GM19239 (cell line): ENCODE measurements around the gene IQGAP1.

Experiments
- DNase-seq: peaks from one replicate; pipeline ENCODE4 v3.0.0; 2011; ENCODE audit warnings: low spot score; ENCODE audit not compliant: insufficient read length
- FAIRE-seq: peaks from 2 replicates; lab custom pipeline; 2011; peaks lifted over from hg19 to GRCh38; lab: Jason Lieb, UNC

The IQGAP1 gene

GRCh38 chr15:90427185-90427584 is 39.1 kb downstream of the IQGAP1 start:
- FAIRE-seq: no peak
- no peak for DNase-seq

DNA sequence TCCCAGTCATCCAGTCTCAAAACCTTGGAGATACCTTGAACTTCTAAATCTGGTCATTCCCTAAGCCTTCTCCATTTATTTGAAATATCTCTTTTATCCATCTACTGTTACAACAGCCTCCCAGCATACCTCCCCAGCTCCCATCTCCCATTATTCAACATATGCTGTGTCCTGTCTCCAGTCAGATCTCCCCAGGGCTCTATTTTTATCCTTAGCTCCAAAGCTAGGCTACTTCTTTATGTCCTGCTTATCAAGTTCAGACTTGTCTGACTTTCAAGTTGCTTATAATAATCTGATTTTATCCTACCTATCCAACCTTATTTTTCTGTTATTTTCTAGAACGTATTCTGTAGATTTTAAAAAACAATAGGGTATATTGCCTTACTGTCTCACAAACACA is 44.2 kb downstream of the IQGAP1 start:
- DNase-seq: no peak
- no peak for FAIRE-seq

GRCh38 chr15:90435652-90436337 is 47.8 kb downstream of the IQGAP1 start:
- no peak for DNase-seq
- no peak for FAIRE-seq

DNA sequence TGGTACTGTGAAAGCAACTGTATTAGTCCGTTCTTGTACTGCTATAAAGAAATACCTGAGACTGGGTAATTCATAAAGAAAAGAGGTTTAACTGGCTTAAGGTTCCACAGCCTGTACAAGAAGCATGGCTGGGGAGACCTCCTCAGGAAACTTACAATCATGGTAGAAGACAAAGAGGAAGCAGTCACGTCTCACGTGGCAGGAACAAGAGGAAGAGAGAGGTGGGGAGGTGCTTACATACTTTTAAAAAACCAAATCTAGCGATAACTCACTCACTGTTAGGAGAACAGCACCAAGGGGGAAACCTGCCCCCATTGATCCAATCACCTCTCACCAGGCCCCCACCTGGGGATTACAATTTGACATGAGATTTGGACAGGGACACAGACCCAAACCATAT is 48.9 kb downstream of the IQGAP1 start:
- FAIRE-seq (no peak), DNase-seq (no peak)

DNA sequence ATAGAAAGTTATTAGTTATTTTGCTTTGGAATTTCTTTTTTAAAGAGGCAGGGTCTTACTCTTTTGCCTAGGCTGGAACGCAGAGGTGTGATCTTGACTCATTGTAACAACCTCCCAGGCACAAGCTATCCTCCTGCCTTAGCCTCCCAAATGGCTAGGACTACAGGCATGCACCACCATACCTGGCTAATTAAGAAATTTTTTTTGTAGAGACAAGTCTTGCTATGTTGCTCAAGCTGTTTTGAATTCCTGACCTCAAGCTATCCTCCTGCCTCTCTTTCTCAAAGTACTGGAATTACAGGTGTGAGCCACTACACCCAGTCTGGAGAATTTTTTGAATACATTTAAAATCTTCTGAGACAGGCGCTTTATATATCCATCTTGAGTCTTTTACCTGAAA is 49.5 kb downstream of the IQGAP1 start:
- FAIRE-seq (no peak), DNase-seq (no peak)

- DNase-seq (no peak), FAIRE-seq (no peak)
Measured at GRCh38 chr15:90439946-90440345, 51.9 kb downstream of the IQGAP1 start.

GRCh38 chr15:90441027-90441426 is 53.0 kb downstream of the IQGAP1 start:
- no peak for FAIRE-seq
- DNase-seq: no peak

DNA sequence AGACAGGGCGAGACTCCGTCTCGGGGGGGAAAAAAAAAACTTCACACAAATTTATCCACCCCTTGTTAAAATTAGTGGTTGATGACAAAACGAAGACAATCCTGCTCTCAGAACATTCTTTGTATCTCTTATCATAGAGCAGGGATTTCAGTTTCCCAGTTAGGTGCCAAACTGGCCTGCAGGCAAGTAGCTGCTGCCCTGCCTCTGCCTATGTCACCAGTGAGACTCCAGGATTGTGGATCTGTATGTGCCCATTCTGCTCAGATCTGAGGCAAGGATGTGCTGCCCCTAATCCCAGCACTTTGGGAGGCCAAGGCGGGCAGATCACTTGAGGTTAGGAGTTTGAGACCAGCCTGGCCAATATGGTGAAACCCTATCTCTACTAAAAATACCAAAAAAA is 54.4 kb downstream of the IQGAP1 start:
- FAIRE-seq: no peak
- DNase-seq: no peak

- DNase-seq: no peak
- FAIRE-seq: no peak
Measured at GRCh38 chr15:90449206-90449735, 61.2 kb downstream of the IQGAP1 start.

DNA sequence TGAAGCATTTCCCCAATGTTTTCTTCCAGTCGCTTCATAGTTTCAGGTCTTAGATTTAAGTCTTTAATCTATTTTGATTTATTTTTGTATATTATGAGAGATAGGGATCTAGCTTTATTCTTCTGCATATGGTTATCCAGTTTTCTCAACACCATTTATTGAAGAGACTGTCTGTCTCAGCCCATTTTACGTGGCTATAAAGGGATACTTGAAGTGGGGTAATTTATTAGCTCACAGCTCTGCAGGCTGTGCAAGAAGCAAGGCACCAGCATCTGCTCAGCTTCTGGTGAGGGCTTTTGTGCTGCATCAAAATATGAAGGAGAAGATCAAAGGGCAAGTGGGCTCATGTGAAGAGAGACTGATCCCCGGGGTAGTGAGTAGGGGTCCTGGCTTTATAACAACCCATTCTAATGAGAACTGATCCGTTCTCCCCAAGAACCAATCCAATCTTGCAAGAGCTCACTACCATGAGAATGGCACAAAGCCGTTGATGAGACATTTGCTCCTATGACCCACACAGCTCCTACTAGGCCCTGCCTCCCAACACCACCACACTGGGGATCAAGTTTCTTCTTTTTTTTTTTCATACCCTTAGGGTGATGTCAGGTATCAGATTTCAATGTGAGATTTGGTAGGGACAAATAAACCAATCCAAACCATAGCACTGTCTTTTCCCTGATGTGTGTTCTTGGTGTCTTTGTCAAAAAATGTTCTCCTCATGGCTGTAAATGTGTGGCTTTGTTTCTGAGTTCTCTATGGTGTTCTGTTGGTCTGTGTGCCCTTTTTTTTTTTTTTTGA is 63.2 kb downstream of the IQGAP1 start:
- DNase-seq (no peak), FAIRE-seq (no peak)

- FAIRE-seq (no peak), DNase-seq (no peak)
Measured at GRCh38 chr15:90456236-90456635, 68.2 kb downstream of the IQGAP1 start.

DNA sequence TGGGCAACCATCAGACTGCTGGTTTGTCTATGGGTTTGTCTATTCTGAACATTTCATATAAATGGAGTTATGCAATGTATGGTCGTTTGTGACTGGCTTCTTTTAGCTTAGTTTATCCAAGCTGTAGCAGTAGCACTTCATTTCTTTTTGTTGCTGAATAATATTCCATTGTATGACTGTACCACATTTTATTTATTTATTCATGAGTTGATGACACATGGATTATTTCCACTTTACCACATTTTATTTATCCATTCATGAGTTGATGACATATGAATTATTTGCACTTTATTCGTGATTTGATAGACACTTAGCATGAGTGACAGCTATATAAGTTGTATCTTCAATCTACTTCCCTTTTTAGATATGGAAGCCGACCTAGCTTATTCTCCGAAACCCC is 70.0 kb downstream of the IQGAP1 start:
- no peak for FAIRE-seq
- DNase-seq: no peak

DNA sequence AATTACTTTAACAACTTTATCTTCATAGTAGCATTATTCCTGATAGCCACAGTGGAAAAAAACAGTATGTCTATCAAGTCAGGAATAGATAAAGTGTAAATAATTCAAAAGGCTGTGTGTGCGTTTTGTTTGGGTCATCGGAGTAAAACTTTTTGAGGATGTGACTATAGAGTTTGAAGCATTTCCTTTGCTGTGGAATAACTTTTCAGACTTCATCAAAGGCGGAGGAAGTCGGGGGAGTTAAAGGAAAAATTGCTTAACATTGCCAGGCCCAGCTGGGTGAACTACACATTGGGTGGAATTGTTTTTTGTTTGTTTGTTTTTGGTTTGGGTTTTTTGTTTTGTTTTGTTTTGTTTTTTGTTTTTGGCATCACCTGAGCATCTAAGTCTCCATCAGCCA is 71.3 kb downstream of the IQGAP1 start:
- DNase-seq: no peak
- FAIRE-seq: no peak

DNA sequence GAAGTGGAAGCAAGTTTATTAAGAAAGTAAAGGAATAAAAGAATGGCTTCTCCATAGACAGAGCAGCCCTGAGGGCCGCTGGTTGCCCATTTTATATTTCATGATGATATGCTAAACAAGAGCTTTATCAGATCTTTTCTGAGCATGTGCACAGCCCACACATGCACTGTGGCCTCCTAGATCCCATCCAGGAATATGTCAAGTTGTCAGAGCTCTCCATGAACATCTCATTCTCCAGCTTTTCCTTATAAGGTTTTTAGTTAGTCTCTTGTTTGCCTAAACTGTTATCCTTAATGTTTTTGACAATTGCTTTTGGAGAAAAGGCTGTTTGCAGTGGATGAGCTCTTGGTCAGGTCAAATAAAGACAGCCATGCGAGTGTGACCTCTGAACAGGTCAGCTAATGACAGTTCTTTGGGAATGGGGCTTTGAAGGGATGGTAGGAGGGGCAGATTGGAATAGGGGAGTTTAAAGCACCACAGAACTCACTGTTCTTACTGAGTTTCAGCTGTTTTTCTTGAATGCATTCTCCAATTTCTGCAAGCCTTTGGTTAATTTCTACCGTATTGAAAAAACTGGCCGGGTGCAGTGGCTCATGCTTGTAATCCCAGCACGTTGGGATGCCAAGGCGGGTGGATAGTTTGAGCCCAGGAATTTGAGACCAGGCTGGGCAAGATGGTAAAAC is 72.2 kb downstream of the IQGAP1 start:
- FAIRE-seq (no peak), DNase-seq (no peak)

DNA sequence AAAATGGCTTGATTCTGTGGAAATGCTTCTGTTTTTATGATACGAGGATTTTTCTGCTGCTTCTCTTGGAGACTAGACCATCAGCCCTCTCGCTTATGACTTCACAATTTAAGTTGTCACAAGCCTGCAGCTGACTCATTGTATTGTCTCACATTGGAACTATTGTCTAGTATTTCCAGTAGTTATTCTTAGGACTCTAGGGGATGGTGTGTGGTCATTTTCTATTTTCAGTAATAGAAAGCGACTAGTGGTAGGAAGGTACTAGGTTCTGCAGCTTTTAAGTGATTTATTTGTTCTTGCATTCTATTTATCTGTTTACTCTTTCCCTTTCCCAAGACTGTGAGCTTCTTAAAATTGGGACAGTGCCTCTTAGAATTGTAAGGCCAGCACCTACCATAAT is 75.3 kb downstream of the IQGAP1 start:
- FAIRE-seq (no peak), DNase-seq (no peak)

DNA sequence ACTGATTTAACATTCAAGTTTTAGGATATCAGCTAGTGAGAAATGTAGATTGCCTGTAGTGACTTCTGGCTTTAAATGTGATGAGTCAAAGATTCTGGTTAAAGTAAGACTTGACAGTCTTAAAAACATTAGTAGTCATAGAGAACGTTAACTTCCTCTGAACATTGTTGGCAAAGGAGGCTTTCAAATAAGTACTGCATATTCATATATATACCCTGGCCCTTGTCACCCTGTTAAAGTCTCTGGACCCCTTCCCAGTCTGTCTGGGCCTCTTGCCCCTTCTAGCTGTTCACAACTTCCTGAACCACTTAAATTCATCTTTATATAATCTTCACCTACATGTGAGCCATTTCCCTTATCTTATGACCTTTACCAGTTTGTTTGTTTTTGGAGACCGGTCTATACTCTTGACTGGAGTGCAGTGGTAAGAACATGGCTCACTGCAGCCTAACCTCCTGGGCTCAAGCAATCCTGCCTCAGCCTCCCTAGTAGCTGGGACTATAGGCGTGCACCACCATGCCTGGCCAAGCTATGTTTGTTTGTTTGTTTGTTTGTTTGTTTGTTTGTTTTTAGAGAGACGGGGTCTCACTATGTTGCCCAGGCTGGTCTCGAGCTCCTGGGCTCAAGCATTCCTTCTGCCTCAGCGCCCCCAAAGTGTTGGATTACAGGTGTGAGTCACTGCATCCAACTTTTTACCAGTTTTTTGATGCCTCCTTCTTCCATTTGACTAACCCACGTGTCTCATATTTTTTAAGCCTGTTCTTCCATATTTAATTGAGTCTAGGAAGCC is 77.3 kb downstream of the IQGAP1 start:
- no peak for DNase-seq
- no peak for FAIRE-seq

GRCh38 chr15:90465930-90466567 is 78.0 kb downstream of the IQGAP1 start:
- DNase-seq (no peak), FAIRE-seq (no peak)

GRCh38 chr15:90469723-90470122 is 81.7 kb downstream of the IQGAP1 start:
- DNase-seq: no peak
- no peak for FAIRE-seq

GRCh38 chr15:90470453-90470852 is 82.4 kb downstream of the IQGAP1 start:
- DNase-seq (no peak), FAIRE-seq (no peak)

DNA sequence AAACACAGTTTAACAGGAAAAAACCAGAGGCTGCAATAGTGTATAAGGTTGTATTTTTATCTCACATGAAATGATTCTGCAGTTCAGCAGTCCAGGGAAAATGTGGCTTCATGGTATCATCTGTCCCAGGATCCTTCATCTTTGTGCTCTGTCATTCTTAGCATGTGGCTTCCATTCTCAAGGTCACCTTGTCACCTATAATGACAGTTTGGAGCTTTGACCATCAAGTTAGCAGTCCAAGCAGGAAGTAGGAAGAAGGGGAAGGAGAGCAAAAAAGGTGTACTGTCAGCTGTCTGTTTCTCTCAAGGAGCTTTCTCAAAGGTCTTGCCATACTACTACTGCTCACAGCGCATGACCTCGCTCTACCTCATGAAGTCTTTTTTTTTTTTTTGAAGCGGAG is 83.1 kb downstream of the IQGAP1 start:
- DNase-seq (no peak), FAIRE-seq (no peak)
